Ramos (cell line): ENCODE results near the gene LRRC8D.
"Not testable (repeated sequence)": the region's sequence is repeated elsewhere in the genome, so short reads cannot be mapped to it uniquely, and the experiment has no call there.

ENCODE experiments used
- in situ Hi-C: fragments of 300-500 bp; cut with MboI; formaldehyde crosslinking; loops from one replicate; pipeline ENCODE4 v1.14.3; 2022; ENCODE audit warnings: low sequenced_read_pairs; ENCODE audit not compliant: unreplicated experiment

The LRRC8D gene

GRCh38 chr1:89820422-89821321, at the start of gene LRRC8D:
LRRC8D (plus strand) TSS chr1:89821032; CDS start chr1:89933069, 112,037 bp downstream.
- in situ Hi-C loops: no loop called here

- in situ Hi-C loops: loop anchor here (10.0 kb wide), 1 partner anchor 287 kb away; no protein-coding TSS in a partner anchor
Observed at GRCh38 chr1:89771991-89772560, 48.8 kb upstream of the LRRC8D start.

- in situ Hi-C loops: loop anchor here (10.0 kb wide), 1 partner anchor 291 kb away; no protein-coding TSS in a partner anchor
Observed at GRCh38 chr1:89776104-89776503, 44.7 kb upstream of the LRRC8D start.

GRCh38 chr1:89777271-89777670, 43.6 kb upstream of the LRRC8D start:
- in situ Hi-C loops: loop anchor here (10.0 kb wide), 1 partner anchor 292 kb away; no protein-coding TSS in a partner anchor

GRCh38 chr1:89779151-89779940, 41.5 kb upstream of the LRRC8D start:
- in situ Hi-C loops: loop anchor here (10.0 kb wide), 1 partner anchor 295 kb away; no protein-coding TSS in a partner anchor

- in situ Hi-C loops: no loop called here
Observed at GRCh38 chr1:89780721-89781120, 40.1 kb upstream of the LRRC8D start.

GRCh38 chr1:89781494-89782126, 39.2 kb upstream of the LRRC8D start:
- in situ Hi-C loops: no loop called here

GRCh38 chr1:89786628-89787214, 34.1 kb upstream of the LRRC8D start:
- in situ Hi-C loops: no loop called here

GRCh38 chr1:89790592-89790991, 30.2 kb upstream of the LRRC8D start:
- in situ Hi-C loops: no loop called here

GRCh38 chr1:89791064-89791726, 29.6 kb upstream of the LRRC8D start:
- in situ Hi-C loops: no loop called here

- in situ Hi-C loops: no loop called here
Observed at GRCh38 chr1:89794406-89794805, 26.4 kb upstream of the LRRC8D start.

- in situ Hi-C loops: not testable (repeated sequence)
Observed at GRCh38 chr1:89795571-89795970, 25.3 kb upstream of the LRRC8D start.

GRCh38 chr1:89797876-89798275, 23.0 kb upstream of the LRRC8D start:
- in situ Hi-C loops: not testable (repeated sequence)

GRCh38 chr1:89799495-89799894, 21.3 kb upstream of the LRRC8D start:
- in situ Hi-C loops: no loop called here

- in situ Hi-C loops: no loop called here
Observed at GRCh38 chr1:89800022-89800655, 20.7 kb upstream of the LRRC8D start.

- in situ Hi-C loops: no loop called here
Observed at GRCh38 chr1:89800718-89801117, 20.1 kb upstream of the LRRC8D start.

GRCh38 chr1:89802051-89802450, 18.8 kb upstream of the LRRC8D start:
- in situ Hi-C loops: no loop called here

GRCh38 chr1:89802841-89803240, 18.0 kb upstream of the LRRC8D start:
- in situ Hi-C loops: no loop called here
